Upper lobe of left lung (tissue), 4 donors: ENCODE measurements around the gene U2AF2.
A peak's percentile ranks its signal among the peaks of the same experiment; 100 is the strongest.

ENCODE experiments used
- CTCF ChIP-seq, 6 experiments: fragments of 450-650 bp in 4 of 6; fragments of 200-600 bp in 2 of 6; sonication (generic) in 2 of 6; IDR thresholded peaks; one replicate each; pipeline ENCODE4 v1.5.1; 2016 to 2019; ENCODE audit warnings: antibody characterized with exemption in 6 of 6
- POLR2A ChIP-seq, 4 donors: fragments of 450-650 bp; IDR thresholded peaks; one replicate each; pipeline ENCODE4 v1.5.1; 2016 to 2017; ENCODE audit warnings: antibody characterized with exemption in 4 of 4, mild to moderate bottlenecking in 2 of 4

DNA sequence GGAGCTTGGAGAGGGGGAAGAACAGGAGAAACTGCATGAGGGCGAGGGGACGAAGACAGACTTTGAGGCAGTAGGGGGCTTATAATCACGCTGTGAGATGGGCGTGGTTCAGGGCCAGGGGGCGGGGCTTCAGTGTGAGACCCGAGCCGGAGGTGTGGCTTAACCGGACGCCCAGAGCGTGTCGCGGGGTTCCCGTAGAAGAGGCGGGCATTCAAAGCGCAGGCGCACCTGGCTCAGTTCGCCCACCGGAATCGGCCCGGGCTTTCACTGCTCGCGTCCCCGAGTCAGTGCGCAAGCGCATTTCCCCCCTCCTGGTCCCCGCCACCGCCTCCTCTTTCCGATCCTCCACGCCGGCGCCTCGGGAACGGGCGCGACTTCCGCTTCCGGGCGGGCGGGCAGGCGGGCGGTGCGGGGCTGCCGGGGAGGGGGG, 49.6 kb upstream of the U2AF2 start:
- no peak for TF ChIP-seq CTCF (IDR thresholded peaks at IDR 0.05)
- TF ChIP-seq POLR2A (IDR thresholded peaks at IDR 0.05): peak in 1 of 4 donors; percentile 44
